ENCODE data around the gene KIAA0319L.
A peak's percentile ranks its signal among the peaks of the same experiment; 100 is the strongest.
"Not testable (repeated sequence)": the region's sequence is repeated elsewhere in the genome, so short reads cannot be mapped to it uniquely, and the experiment has no call there.

Gene KIAA0319L

GRCh38 chr1:35557118-35557610, at the start of gene KIAA0319L:
Gene KIAA0319L, minus strand, starts transcription at chr1:35557403. Its CDS starts 2,912 bp downstream, at chr1:35554491.
- no peak for DNase-seq

- DNase-seq, result peak; percentile 72
Measured at GRCh38 chr1:35605867-35606182, 48.6 kb upstream of the KIAA0319L start.

DNA sequence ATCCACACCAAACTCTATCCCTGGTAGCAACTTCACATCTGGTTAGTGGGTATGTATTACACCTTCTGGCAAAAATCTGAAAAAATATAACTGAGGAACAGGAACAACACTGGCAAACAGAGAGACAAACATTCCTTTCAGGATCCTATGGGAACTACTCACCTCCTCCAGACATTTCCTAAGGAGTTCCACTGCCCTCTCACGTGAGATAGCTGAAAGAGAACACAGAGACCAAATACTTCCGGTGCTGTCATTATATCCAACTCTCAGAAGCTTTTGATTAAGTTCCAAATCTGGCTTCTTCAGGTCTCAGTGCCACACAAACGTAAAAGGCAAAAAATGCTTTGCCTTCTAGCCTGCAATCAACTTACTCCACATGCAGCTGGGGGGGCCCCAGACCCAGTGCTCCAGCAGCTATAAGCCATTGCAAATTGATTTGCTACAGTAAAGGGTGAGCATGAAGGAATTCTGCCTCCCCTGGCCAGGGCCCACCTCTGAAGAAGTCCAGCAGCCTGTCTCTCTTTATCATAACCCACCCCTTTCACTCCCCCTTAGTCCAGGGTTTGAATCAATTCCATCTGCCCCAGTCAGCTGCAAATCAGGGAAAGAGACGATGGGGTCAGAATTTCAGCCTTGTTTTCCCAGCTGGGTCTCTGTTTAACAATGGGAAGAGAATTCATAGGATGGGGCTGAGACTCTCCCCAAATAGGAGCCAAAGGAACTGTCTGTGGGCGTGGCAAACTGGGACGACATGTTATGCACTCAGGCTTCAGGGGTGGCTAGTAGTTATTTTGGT, 48.1 kb upstream of the KIAA0319L start:
- DNase-seq, result peak; percentile 31

DNA sequence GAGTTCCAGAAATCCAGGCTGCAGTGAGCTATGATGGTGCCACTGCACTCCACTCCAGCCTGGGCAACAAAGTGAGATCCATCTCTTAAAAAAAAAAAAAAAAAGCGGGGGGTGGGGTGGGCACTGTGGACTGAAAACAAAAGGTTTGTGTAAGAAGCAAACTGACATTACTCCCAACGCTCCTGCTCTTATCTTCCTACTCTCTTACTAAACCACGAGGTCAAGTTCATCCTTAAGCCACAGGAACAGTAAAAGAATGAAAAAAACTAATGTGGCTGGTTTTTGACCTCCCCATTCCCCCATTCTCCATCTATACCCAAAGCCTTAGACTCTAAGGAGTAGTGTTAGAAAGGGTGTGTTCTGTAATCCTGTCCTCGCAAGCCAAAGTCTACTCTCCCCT, 46.7 kb upstream of the KIAA0319L start:
- no peak for DNase-seq

DNA sequence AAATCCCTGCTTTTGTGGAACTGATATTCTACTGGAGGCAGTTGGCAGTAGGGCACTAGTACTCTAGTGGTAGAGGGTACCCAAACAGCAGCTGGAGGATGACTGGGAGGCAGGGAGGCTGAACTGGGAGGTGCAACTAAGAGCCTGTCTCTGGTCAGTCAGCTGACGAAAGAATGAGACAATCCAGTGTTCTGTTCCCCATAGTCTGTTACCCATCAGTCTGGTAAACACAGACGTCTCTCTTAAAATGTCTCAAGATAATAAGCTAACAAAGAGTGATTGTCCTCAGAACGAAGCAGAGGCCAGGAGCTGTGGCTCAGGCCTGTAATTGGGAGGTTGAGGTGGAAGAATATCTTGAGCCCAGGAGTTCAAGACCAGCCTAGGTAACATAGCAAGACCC, 46.3 kb upstream of the KIAA0319L start:
- DNase-seq, result no peak

DNA sequence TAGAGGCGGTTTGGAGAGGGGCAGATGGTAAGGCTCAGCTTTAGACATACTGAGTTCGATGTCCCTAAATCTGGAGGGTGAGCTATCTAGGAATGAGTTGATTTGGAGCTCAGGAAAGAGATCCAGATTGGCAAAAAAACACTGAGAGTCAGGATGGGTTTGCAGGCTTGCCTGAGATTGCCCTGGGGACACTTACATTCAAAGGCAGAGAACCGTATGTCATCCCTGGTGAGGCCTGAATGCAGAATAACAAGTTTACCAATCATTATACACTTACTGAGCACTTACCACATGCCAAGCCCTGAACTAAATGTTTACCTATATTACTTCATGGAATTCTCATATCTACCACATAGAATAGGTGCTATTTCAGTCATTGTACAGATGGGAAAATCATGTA, 43.4 kb upstream of the KIAA0319L start:
- no peak for DNase-seq

DNA sequence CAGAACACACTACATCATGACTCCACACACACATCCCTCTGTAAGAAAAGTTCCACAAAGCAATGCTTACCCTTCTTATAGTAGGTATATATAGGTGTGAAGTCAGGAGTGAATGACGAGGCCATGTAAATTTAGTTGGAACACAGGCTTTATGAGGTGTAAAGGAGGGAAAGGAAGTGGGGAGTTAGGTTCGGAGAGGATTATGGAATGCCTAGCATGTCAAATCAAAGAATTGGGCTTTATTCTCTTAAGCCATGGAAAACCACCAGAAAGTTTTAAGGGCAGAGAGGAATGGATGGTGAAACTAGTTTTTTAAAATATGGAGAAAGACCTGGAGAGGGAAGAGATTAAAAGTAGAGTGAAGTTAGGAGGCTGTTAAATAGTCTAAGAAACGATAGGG, 42.2 kb upstream of the KIAA0319L start:
- DNase-seq, result no peak

DNA sequence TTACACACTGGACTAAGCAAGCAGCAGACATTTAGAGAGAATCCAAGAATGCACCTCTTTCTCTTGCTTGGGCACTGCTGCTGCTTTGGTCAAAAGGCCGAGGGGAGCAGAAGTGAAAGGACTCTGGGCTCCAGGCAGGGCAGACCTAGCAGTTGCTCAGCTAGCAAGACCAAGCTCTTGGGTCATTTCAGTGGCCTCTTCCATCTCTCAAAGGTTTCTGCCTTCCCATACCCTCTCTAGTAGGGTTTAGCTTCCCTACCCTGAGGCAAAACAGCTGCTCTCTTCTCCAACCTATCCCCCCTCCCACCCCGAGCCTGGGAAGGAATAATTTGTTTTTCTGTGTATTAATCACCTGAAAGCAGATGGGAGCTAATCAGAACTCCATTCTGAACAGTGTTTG, 41.7 kb upstream of the KIAA0319L start:
- no peak for DNase-seq

GRCh38 chr1:35597870-35598269, 40.7 kb upstream of the KIAA0319L start:
- DNase-seq, result no peak

DNA sequence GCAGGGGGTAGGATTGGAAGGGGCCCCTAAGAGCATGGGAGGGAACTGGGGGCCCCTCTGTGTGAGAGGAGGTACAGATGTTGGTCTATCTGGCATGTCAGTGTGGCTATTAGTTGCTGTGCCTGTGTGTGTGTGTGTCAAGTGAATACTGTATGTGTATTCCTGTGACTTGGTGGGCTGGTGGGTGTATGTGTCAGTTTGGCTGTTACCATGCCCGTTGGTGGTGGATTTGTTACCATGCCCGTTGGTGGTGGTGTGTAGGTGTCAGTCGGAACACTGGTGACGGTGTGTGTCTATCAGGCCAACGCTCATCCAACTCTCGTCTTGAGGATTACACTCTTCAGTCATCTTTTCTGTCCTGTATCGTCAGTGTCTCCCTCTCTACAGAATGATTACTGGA, 38.5 kb upstream of the KIAA0319L start:
- no peak for DNase-seq

GRCh38 chr1:35594005-35594760, 37.0 kb upstream of the KIAA0319L start:
- no peak for DNase-seq

GRCh38 chr1:35592991-35593769, 36.0 kb upstream of the KIAA0319L start:
- no peak for DNase-seq

DNA sequence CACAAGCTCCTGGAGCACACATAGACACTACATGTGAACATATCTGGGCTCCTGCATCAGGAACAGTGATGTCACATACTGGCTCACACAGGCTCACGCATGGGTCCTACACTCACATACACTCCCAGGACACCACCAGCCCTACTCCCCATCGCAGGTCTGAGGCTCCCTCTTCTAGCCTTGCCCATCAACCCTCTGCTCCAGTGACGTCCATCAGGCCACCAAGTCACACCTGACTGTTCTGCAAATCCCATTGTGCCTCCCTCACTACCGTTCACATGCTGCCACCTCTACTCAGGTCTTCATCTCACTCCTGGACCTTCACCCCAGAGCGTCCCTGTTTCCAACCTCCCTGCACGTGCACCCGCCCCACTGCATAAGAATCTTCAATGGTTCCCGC, 34.0 kb upstream of the KIAA0319L start:
- no peak for DNase-seq

DNA sequence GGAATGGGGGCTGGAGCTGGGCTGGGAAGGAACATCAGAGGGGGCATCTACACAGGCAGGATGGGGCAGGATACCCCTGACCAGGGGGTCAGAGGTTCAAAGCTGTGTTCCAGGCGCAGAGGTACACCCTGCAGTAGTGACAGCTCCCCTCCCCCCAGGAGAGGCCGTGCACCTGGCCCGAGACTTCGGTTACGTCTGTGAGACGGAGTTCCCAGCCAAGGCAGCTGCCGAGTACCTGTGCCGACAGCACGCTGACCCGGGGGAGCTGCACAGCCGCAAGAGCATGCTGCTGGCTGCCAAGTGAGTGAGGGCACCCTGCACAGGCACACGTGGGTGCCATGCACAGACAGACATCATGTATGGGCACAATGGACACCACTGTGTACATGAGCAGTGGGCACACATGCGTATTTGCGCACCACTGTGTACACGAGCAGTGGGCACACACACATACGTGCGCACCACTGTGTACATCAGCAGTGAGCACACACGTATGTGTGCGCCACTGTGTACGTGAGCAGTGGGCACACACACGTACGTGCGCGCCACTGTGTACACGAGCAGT, 33.4 kb upstream of the KIAA0319L start:
- no peak for DNase-seq

GRCh38 chr1:35589516-35590427, 32.6 kb upstream of the KIAA0319L start:
- no peak for DNase-seq

DNA sequence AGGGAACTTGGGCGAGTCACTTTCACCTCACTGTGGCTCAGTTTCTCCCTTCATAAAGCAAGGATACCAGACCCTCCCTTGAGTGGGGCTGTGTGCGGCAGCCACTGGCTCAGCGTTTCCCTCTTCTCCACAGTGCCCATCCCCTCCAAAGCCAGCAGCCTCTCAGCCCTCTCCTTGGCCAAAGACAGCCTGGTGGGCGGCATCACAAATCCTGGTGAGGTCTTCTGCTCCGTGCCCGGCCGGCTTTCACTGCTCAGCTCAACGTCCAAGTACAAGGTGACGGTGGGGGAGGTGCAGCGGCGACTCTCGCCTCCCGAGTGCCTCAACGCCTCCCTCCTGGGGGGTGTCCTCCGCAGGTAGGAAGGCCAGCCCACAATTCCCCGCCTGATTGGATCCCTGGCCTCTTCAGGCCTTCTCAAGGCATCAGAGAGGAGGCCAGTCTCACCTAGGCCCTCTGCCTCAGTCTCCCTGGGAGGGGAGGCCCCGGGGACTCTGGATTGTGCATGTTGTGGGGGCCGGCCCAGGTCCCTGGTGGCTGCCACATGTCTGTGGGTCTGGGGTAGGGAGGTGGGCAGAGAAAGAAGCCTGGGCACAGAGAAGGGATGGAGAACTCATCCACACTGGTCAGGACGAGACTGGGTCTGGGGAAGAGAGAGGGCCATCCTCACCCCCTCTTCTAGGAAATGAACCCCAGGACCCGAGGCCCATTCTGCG, 31.2 kb upstream of the KIAA0319L start:
- no peak for DNase-seq

- DNase-seq, result no peak
Measured at GRCh38 chr1:35587736-35588135, 30.5 kb upstream of the KIAA0319L start.

- DNase-seq, result no peak
Measured at GRCh38 chr1:35586808-35587207, 29.6 kb upstream of the KIAA0319L start.

GRCh38 chr1:35585805-35586204, 28.6 kb upstream of the KIAA0319L start:
- DNase-seq, result not testable (repeated sequence)

GRCh38 chr1:35585281-35585680, 28.1 kb upstream of the KIAA0319L start:
- no peak for DNase-seq

- DNase-seq, result not testable (repeated sequence)
Measured at GRCh38 chr1:35581621-35582020, 24.4 kb upstream of the KIAA0319L start.
